CD4-positive, CD25-positive, alpha-beta regulatory T cell (primary cell): ENCODE data around the gene DCBLD1. TPM values are rescaled to one million over a fixed set of nuclear protein-coding genes. Genes with fewer than 3 reads are reported as not detected.

ENCODE experiments used
- ATAC-seq, 2 donors: fragments of 150-1000 bp; cut with Tn5 transposase; one replicate each; pipeline ENCODE4 v1.10.0; 2021; ENCODE audit warnings: low read depth in 2 of 2, moderate number of reproducible peaks in 2 of 2, moderate library complexity in 1 of 2
- DNase-seq, 3 donors: peaks; one replicate each; pipeline versions ENCODE4 v3.0.0 to v3.0.0-alpha.2; 2012 to 2022; ENCODE audit warnings: mixed read lengths in 1 of 3
- H3K27ac ChIP-seq: one replicate; pipeline ENCODE4 v1.7.0; 2013; ENCODE audit warnings: mild to moderate bottlenecking, low read length; ENCODE audit not compliant: insufficient read depth, poor library complexity, severe bottlenecking
- H3K27me3 ChIP-seq: one replicate; pipeline ENCODE4 v1.7.0; 2013; ENCODE audit warnings: low read length; ENCODE audit not compliant: control insufficient read depth, insufficient read depth
- H3K36me3 ChIP-seq: one replicate; pipeline ENCODE4 v1.7.0; 2013; ENCODE audit warnings: mild to moderate bottlenecking, low read length, moderate library complexity; ENCODE audit not compliant: control insufficient read depth, insufficient read depth
- H3K4me1 ChIP-seq: 2 replicates; pipeline ENCODE4 v1.7.0; 2013; ENCODE audit warnings: mild to moderate bottlenecking, low read length; ENCODE audit not compliant: insufficient read depth, control insufficient read depth, poor library complexity, severe bottlenecking
- H3K4me3 ChIP-seq: one replicate; pipeline ENCODE4 v1.7.0; 2013; ENCODE audit warnings: low read depth, mild to moderate bottlenecking, low read length, moderate library complexity
- H3K9me3 ChIP-seq, 2 experiments: 1 replicate in 1 of 2; 2 replicates in 1 of 2; pipeline ENCODE4 v1.7.0; 2013; ENCODE audit warnings: low read length in 2 of 2, mild to moderate bottlenecking in 1 of 2, moderate library complexity in 1 of 2; ENCODE audit not compliant: control insufficient read depth in 2 of 2
- H3K27ac Mint-ChIP-seq, 3 donors: one replicate each; pipeline ENCODE4 v1.8.0; 2020 to 2022; ENCODE audit warnings: mild to moderate bottlenecking in 3 of 3, mixed read lengths in 3 of 3, moderate library complexity in 2 of 3
- H3K27me3 Mint-ChIP-seq: one replicate; pipeline ENCODE4 v1.8.0; 2022; ENCODE audit warnings: mild to moderate bottlenecking, mixed read lengths
- H3K36me3 Mint-ChIP-seq: one replicate; pipeline ENCODE4 v1.8.0; 2020; ENCODE audit warnings: mixed read lengths
- H3K4me1 Mint-ChIP-seq, 4 donors: one replicate each; pipeline ENCODE4 v1.8.0; 2020 to 2022; ENCODE audit warnings: mixed read lengths in 4 of 4, mild to moderate bottlenecking in 1 of 4
- H3K4me3 Mint-ChIP-seq, 4 donors: one replicate each; pipeline ENCODE4 v1.8.0; 2020 to 2022; ENCODE audit warnings: mild to moderate bottlenecking in 4 of 4, mixed read lengths in 4 of 4, moderate library complexity in 3 of 4
- H3K9me3 Mint-ChIP-seq, 7 donors: one replicate each; pipeline ENCODE4 v1.8.0; 2020 to 2022; ENCODE audit warnings: mixed read lengths in 7 of 7, mild to moderate bottlenecking in 3 of 7, moderate library complexity in 2 of 7
- polyA plus RNA-seq, 4 donors: library from polyadenylated mRNA; unstranded; fragments of 300-500 nt; fragmentation: Illumina TruSeq; gene quantifications; one replicate each; pipeline ENCODE4 v1.2.3, GENCODE V29; 2021
- total RNA-seq: library from RNA; stranded (reverse); gene quantifications from one replicate; pipeline ENCODE4 v1.2.3, GENCODE V29; 2022

Gene DCBLD1
- total and polyA plus RNA-seq, 5 donors from 2014 or later = 1.3 to 5.5 (median 3.1) TPM

DNA sequence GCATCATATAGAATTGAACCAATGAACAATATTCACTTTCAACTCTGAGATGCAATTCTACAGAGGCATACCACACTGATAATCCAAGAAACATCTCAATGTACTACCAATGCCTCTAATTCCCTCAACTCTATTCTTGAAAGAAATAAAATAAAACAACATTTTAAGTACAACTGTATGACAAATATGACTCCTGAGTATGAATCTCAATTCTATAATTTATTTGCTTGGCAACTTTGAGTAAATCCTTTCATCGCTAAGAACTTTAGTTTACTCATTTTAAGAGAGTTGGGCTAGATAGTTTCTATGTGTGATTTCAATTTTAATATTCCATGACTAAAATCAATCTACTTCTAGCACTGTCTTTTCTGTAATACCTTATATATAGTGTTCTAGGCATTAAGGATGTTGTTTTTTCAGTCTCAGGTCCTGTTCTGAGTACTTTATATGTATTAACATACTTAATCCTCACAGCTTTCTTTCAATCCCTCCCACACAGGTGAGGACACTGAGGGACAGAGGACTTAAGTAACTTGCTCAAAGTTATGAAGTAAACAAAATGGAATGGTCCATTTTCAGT, 86.4 kb downstream of the DCBLD1 start:
- Mint-ChIP-seq H3K4me3 (no peak overlapping the region), H3K36me3 (peaks cover 24% of the 10 kb centered on the region), H3K27me3 (no peaks in the 10 kb centered on the region), H3K9me3 (no peaks in the 10 kb centered on the region), H3K4me1 (peaks cover 4 to 11% (median 7%) of the 10 kb centered on the region in 4 donors), H3K27ac (no peak overlapping the region)
- no peak overlapping the region for H3K27ac ChIP-seq
- no peaks in the 10 kb centered on the region for H3K4me1 ChIP-seq
- ATAC-seq (no peak), DNase-seq (no peak)
- peaks cover 76% of the 10 kb centered on the region for H3K36me3 ChIP-seq
- no peak overlapping the region for H3K4me3 ChIP-seq
- H3K27me3 ChIP-seq = no peaks in the 10 kb centered on the region
- H3K9me3 ChIP-seq = no peaks in the 10 kb centered on the region

DNA sequence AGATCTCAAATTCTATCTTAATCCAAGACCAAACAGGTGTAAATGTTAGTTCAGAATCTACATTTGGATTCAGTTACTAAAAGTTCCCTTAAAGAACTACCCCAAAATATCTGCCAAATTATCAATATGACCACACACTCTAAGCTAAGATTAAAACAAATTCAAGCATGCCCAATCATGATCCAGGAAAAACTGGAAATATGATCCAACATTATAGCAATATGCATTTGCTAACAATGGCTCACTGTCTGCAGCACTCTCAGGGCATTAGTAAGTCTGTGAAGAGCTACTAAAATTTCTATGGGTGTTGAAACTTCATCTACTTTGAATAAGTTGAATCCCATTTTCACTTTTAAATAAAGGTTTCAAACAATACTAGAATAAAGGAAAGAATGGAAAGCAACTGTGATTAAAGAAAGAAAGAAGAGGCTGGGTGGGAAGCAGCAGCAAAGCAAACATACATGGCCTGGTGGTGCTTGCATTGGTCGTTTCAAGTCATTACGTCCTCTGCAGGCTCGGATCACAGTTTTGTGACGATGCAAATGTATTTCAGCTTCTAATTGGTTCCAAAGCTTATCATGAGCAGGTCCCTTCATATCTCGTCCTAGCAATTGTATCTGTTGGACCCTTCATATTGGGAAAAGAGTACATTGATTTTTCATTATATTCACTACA, 90.7 kb downstream of the DCBLD1 start:
- Mint-ChIP-seq H3K27ac (peak overlapping the region in 2 of 3 donors; percentile 13 to 33), H3K4me3 (no peak overlapping the region), H3K27me3 (no peaks in the 10 kb centered on the region), H3K9me3 (no peaks in the 10 kb centered on the region), H3K4me1 (peaks cover 5 to 12% (median 8%) of the 10 kb centered on the region in 4 donors), H3K36me3 (peaks cover 26% of the 10 kb centered on the region)
- Histone ChIP-seq H3K36me3 (peaks cover 66% of the 10 kb centered on the region), H3K9me3 (no peaks in the 10 kb centered on the region), H3K27ac (no peak overlapping the region), H3K27me3 (no peaks in the 10 kb centered on the region), H3K4me1 (no peaks in the 10 kb centered on the region), H3K4me3 (no peak overlapping the region)
- DNase-seq = no peak
- no peak for ATAC-seq

DNA sequence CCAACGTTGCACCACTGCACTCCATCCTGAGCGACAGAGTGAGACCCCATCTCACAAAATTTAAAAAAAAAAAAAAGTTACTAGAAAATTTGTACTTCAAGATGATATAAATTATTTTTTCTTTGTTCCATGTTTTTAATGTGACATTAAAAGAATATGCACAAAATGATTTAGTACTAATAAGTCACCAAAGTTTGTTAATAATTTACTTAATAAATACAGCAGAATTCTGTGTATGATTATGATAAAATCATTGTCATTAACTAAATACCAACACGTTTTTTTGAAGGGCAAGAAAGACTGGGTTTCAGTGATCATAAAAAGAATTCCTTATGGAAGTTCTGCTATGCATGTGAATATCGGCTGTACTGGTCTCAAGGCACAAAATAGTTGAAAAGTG, 91.7 kb downstream of the DCBLD1 start:
- H3K36me3 ChIP-seq = peaks cover 58% of the 10 kb centered on the region
- peaks cover 5 to 15% (median 12%) of the 10 kb centered on the region in 4 donors for H3K4me1 Mint-ChIP-seq
- peaks cover 24% of the 10 kb centered on the region for H3K36me3 Mint-ChIP-seq

DNA sequence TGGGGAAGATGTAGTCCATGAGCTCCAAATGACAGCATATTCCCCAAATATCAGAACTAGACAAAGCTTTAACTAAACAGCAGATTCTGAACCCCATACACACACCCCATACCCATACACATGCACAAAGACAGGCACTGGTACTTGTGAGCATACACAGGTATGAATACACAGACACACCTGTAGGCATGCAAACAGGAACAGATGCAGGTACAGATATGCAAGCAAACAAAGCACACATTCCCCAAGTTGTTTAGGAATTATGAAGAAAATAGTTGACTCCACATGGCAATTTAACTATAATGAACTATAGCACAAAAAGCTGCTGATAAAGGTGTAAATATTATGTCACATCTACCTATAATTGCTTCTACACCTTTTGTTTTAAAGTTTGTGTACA, 103.2 kb downstream of the DCBLD1 start:
- Histone ChIP-seq H3K27me3 (no peaks in the 10 kb centered on the region), H3K4me3 (no peak overlapping the region), H3K9me3 (no peaks in the 10 kb centered on the region), H3K36me3 (peaks cover 33% of the 10 kb centered on the region), H3K4me1 (peaks cover 4% of the 10 kb centered on the region), H3K27ac (no peak overlapping the region)
- no peak for ATAC-seq
- no peak overlapping the region for H3K4me3 Mint-ChIP-seq
- DNase-seq = no peak
- no peaks in the 10 kb centered on the region for H3K27me3 Mint-ChIP-seq
- peaks cover 23% of the 10 kb centered on the region for H3K36me3 Mint-ChIP-seq
- H3K27ac Mint-ChIP-seq = no peak overlapping the region
- H3K4me1 Mint-ChIP-seq = peaks cover 37 to 63% (median 47%) of the 10 kb centered on the region in 4 donors
- no peaks in the 10 kb centered on the region for H3K9me3 Mint-ChIP-seq

More for the DNA sequence above, 91.7 kb downstream of the DCBLD1 start:
- Histone ChIP-seq H3K4me1 (no peaks in the 10 kb centered on the region), H3K27ac (no peak overlapping the region), H3K4me3 (no peak overlapping the region), H3K9me3 (no peaks in the 10 kb centered on the region), H3K27me3 (no peaks in the 10 kb centered on the region)
- H3K27ac Mint-ChIP-seq = no peak overlapping the region
- no peak for ATAC-seq
- no peaks in the 10 kb centered on the region for H3K27me3 Mint-ChIP-seq
- no peaks in the 10 kb centered on the region for H3K9me3 Mint-ChIP-seq
- no peak for DNase-seq
- no peak overlapping the region for H3K4me3 Mint-ChIP-seq

DNA sequence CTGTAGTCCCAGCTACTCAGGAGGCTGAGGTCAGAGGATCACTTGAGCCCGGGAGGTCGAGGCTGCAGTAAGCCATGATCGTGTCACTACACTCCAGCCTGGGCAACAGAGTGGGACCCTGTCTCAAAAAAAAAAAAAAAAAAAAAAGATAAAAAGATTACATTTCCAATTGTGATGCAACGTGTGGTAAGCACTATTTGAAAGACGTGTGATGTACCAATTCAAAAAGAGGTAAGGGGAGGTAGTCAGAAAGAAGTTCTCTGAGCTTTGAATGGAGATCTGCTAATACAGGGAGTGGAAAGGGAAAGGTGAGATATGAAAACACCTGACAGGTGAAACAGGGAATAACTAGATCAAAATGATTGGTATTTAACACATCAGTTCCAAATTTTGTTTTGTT, 108.0 kb downstream of the DCBLD1 start:
- no peaks in the 10 kb centered on the region for H3K27me3 ChIP-seq

DNA sequence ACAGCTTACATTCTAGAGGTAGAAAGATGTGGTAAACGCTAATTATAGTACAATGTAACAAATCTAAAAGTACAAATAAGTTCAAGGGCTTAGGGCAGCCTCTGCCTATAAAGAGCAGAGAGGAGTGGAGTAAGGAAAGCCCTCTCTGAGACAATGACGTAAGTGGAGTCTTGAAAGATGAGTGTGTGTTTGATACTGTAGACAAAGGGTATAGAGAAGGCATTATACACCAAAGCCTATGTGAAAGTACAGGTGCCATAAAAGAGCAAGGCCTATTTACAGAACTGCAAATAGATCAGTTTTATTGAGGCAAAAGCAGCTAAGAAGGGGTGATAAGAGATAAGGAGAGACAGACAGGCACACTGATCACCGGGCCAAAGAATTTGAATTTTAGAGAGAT, 108.9 kb downstream of the DCBLD1 start:
- ATAC-seq = no peak
- Mint-ChIP-seq H3K4me1 (peaks cover 24 to 35% (median 25%) of the 10 kb centered on the region in 4 donors), H3K27me3 (no peaks in the 10 kb centered on the region), H3K36me3 (peaks cover 23% of the 10 kb centered on the region), H3K27ac (no peak overlapping the region), H3K4me3 (no peak overlapping the region), H3K9me3 (peaks cover 0 to 4% (median 0%) of the 10 kb centered on the region in 7 donors)
- H3K36me3 ChIP-seq = peaks cover 24% of the 10 kb centered on the region
- H3K27ac ChIP-seq = no peak overlapping the region
- H3K4me3 ChIP-seq = no peak overlapping the region
- H3K27me3 ChIP-seq = no peaks in the 10 kb centered on the region
- DNase-seq = no peak
- peaks cover 4% of the 10 kb centered on the region for H3K4me1 ChIP-seq
- H3K9me3 ChIP-seq = no peaks in the 10 kb centered on the region

More for the DNA sequence above, 108.0 kb downstream of the DCBLD1 start:
- no peak for DNase-seq
- H3K9me3 ChIP-seq = no peaks in the 10 kb centered on the region
- ATAC-seq = no peak
- Mint-ChIP-seq H3K4me1 (peaks cover 22 to 37% (median 29%) of the 10 kb centered on the region in 4 donors), H3K9me3 (no peaks in the 10 kb centered on the region), H3K27ac (no peak overlapping the region), H3K36me3 (peaks cover 19% of the 10 kb centered on the region), H3K4me3 (no peak overlapping the region), H3K27me3 (no peaks in the 10 kb centered on the region)
- H3K36me3 ChIP-seq = peaks cover 24% of the 10 kb centered on the region
- H3K27ac ChIP-seq = no peak overlapping the region
- no peak overlapping the region for H3K4me3 ChIP-seq
- H3K4me1 ChIP-seq = peaks cover 4% of the 10 kb centered on the region

DNA sequence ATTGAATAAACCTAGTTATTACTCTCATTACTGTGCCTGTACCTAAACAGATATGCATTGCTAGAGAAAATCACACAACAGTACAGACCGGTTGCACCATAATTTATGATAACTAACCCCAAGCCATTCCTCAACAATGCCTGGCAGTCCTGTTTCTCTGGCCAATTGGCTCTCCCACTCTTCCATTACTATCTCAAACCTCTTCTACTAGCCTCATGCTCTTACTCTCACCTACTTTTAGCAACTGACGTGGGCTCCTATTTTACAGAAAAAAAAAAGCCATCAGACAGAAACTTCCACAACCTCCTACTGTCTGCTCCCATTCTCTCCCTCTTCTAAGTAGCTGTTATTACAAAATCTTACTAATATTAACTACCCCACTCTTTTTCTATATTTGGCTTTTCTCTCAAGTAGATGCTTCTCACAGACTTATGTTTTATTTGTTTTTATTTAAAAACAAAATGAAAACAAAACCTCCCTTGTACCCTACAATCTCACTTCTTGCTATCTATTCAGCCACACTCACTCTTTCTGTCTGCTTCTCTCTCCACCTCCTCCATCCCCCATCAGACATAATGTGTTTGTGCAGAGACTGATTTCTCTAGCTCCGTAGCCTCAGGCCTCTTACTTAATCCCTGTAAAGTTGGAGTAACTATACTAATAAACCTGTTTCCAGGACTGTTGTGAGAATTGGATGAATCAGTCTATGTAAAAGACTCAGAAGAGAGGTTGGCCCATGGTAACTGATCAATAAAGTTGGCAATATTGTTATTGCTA, 110.7 kb downstream of the DCBLD1 start:
- Histone ChIP-seq H3K27me3 (no peaks in the 10 kb centered on the region), H3K27ac (no peak overlapping the region), H3K4me1 (no peaks in the 10 kb centered on the region), H3K4me3 (no peak overlapping the region), H3K9me3 (no peaks in the 10 kb centered on the region), H3K36me3 (peaks cover 26% of the 10 kb centered on the region)
- Mint-ChIP-seq H3K4me1 (peaks cover 21 to 35% (median 24%) of the 10 kb centered on the region in 4 donors), H3K4me3 (no peak overlapping the region), H3K27me3 (no peaks in the 10 kb centered on the region), H3K9me3 (peaks cover 0 to 6% (median 0%) of the 10 kb centered on the region in 7 donors), H3K36me3 (peaks cover 25% of the 10 kb centered on the region), H3K27ac (no peak overlapping the region)
- ATAC-seq (no peak), DNase-seq (no peak)
